HG02610 (cell line): Measurements from ENCODE around the gene PAAF1.
A peak's percentile ranks its signal among the peaks of the same experiment; 100 is the strongest.

Source experiments
- ATAC-seq: cut with Tn5 transposase; IDR thresholded peaks from one replicate; pipeline ENCODE4 v1.9.1; 2021; ENCODE audit warnings: mild to moderate bottlenecking, moderate library complexity; ENCODE audit not compliant: unreplicated experiment

The PAAF1 gene

GRCh38 chr11:73971175-73971719, 94.4 kb downstream of the PAAF1 start:
- ATAC-seq = no peak

- ATAC-seq = no peak
Measured at GRCh38 chr11:73972187-73972586, 95.4 kb downstream of the PAAF1 start.

GRCh38 chr11:73972620-73973449, 96.0 kb downstream of the PAAF1 start:
- no peak for ATAC-seq

GRCh38 chr11:73974604-73975478, 98.0 kb downstream of the PAAF1 start:
- ATAC-seq = no peak

- no peak for ATAC-seq
Measured at GRCh38 chr11:73975479-73975757, 98.6 kb downstream of the PAAF1 start.

GRCh38 chr11:73976451-73977151, 99.8 kb downstream of the PAAF1 start:
- no peak for ATAC-seq

- no peak for ATAC-seq
Measured at GRCh38 chr11:73977856-73978519, 101.2 kb downstream of the PAAF1 start.

GRCh38 chr11:73978576-73979086, 101.8 kb downstream of the PAAF1 start:
- ATAC-seq = no peak

GRCh38 chr11:73980001-73980961, 103.5 kb downstream of the PAAF1 start:
- ATAC-seq = peak; percentile 56
